HepG2 (cell line): ENCODE results near the gene SLC25A15. TPM values are rescaled to one million over a fixed set of nuclear protein-coding genes. Genes with fewer than 3 reads are reported as not detected.

ENCODE experiments used
- PRDM15 ChIP-seq: sonication (generic); formaldehyde crosslinking; IDR thresholded peaks from 2 replicates; pipeline ENCODE4 v1.4.0; 2020; ENCODE audit warnings: missing genetic modification reagents
- ZFP82 ChIP-seq: sonication (generic); formaldehyde crosslinking; IDR thresholded peaks from 2 replicates; pipeline ENCODE4 v1.5.1; 2020; ENCODE audit warnings: mild to moderate bottlenecking, missing genetic modification reagents, borderline replicate concordance
- ZGPAT ChIP-seq: IDR thresholded peaks from 2 replicates; pipeline ENCODE4 v1.6.1; 2016; ENCODE audit warnings: mild to moderate bottlenecking
- ZNF224 ChIP-seq: sonication (generic); formaldehyde crosslinking; IDR thresholded peaks from 2 replicates; pipeline ENCODE4 v1.5.0; 2020; ENCODE audit warnings: mild to moderate bottlenecking, missing genetic modification reagents
- ZNF362 ChIP-seq: sonication (generic); formaldehyde crosslinking; IDR thresholded peaks from 2 replicates; pipeline ENCODE4 v1.4.0; 2020; ENCODE audit warnings: missing genetic modification reagents, mild to moderate bottlenecking, borderline replicate concordance
- ZNF468 ChIP-seq: sonication (generic); formaldehyde crosslinking; IDR thresholded peaks from 2 replicates; pipeline ENCODE4 v1.8.0; 2022; ENCODE audit warnings: mild to moderate bottlenecking, moderate library complexity, missing genetic modification reagents
- polyA plus RNA-seq, 8 experiments: library from polyadenylated mRNA; depleted of rRNA in 3 of 8; stranded (reverse) in 7 of 8; unstranded in 1 of 8; fragments of >200 nt; fragmentation: Illumina TruSeq in 4 of 8; extraction: Trizol in 4 of 8; gene quantifications; 2 replicates each; pipeline versions ENCODE4 v1.2.1 to v1.2.3, GENCODE V29; 2011 to 2016; ENCODE audit warnings: low read depth in 4 of 8, missing spikeins in 1 of 8, mixed read lengths in 1 of 8; ENCODE audit not compliant: insufficient read depth in 1 of 8
- total RNA-seq, 5 experiments: library from RNA; depleted of rRNA; stranded (reverse); fragments of >200 nt; fragmentation: Illumina TruSeq; extraction: Trizol; gene quantifications; 2 replicates each; pipeline ENCODE4 v1.2.3, GENCODE V29; 2016; ENCODE audit warnings: low read depth in 1 of 5
- TF ChIP-seq, protein P1 (sequence below): sonication (generic); formaldehyde crosslinking; IDR thresholded peaks from 2 replicates; pipeline ENCODE4 v1.4.0; 2020; ENCODE audit warnings: missing genetic modification reagents
- TF ChIP-seq, protein P2 (sequence below): sonication (generic); formaldehyde crosslinking; IDR thresholded peaks from 2 replicates; pipeline ENCODE4 v1.8.0; 2022; ENCODE audit warnings: mild to moderate bottlenecking, missing genetic modification reagents, moderate library complexity
- TF ChIP-seq, protein P3 (sequence below), 2 experiments: fragments of 450-650 bp in 1 of 2; sonication (generic) in 1 of 2; formaldehyde crosslinking in 1 of 2; IDR thresholded peaks; 2 replicates each; pipeline versions ENCODE4 v1.6.1 to v1.8.0; 2016 to 2022; ENCODE audit warnings: antibody characterized with exemption in 1 of 2, mild to moderate bottlenecking in 1 of 2, missing genetic modification reagents in 1 of 2

Gene SLC25A15
- total and polyA plus RNA-seq, 2 of the 13 experiments (the other 11 are each of a cell fraction or from before 2014, with no cell fraction given) = 17.3 to 39.1 TPM

DNA sequence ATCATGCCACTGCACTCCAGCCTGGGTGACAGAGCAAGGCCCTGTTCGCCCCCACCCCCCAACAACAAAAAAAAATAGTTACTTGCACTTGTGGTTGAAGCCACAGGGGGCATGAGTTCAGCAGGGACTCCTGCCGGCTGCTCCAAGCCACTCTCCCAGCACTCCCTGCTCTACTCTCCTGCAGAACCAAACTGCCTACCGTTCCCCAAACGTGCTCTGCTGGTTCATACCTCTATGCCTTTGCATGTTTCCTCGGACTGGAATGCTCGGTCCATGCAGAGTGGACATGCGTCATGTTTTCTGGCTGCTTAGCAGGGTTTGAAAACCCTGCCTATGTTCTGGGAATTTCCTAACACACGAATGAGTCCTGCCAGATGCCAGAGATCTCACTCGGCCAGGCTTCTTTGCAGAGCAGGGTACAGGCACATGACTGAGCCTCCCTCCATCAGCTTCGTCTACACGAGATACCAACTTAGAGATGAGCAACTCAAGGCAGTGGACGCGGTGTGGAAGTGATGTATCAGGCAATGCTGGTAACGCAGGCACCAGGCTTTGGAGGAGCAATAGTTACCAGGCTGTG lies 8.5 kb upstream of the SLC25A15 start (continued):
- TF ChIP-seq ZGPAT (CRISPR knock-in tag) (no peak), PRDM15 (no peak), ZNF362 (CRISPR knock-in tag) (peak; percentile 91), ZFP82 (no peak), ZNF468 (CRISPR knock-in tag) (no peak), ZNF224 (CRISPR knock-in tag) (no peak)
- TF ChIP-seq, protein P1, sequence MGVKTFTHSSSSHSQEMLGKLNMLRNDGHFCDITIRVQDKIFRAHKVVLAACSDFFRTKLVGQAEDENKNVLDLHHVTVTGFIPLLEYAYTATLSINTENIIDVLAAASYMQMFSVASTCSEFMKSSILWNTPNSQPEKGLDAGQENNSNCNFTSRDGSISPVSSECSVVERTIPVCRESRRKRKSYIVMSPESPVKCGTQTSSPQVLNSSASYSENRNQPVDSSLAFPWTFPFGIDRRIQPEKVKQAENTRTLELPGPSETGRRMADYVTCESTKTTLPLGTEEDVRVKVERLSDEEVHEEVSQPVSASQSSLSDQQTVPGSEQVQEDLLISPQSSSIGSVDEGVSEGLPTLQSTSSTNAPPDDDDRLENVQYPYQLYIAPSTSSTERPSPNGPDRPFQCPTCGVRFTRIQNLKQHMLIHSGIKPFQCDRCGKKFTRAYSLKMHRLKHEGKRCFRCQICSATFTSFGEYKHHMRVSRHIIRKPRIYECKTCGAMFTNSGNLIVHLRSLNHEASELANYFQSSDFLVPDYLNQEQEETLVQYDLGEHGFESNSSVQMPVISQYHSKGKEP = no peak
- TF ChIP-seq, protein P2, sequence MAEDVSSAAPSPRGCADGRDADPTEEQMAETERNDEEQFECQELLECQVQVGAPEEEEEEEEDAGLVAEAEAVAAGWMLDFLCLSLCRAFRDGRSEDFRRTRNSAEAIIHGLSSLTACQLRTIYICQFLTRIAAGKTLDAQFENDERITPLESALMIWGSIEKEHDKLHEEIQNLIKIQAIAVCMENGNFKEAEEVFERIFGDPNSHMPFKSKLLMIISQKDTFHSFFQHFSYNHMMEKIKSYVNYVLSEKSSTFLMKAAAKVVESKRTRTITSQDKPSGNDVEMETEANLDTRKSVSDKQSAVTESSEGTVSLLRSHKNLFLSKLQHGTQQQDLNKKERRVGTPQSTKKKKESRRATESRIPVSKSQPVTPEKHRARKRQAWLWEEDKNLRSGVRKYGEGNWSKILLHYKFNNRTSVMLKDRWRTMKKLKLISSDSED (CRISPR knock-in tag) = no peak
- TF ChIP-seq, protein P3, sequence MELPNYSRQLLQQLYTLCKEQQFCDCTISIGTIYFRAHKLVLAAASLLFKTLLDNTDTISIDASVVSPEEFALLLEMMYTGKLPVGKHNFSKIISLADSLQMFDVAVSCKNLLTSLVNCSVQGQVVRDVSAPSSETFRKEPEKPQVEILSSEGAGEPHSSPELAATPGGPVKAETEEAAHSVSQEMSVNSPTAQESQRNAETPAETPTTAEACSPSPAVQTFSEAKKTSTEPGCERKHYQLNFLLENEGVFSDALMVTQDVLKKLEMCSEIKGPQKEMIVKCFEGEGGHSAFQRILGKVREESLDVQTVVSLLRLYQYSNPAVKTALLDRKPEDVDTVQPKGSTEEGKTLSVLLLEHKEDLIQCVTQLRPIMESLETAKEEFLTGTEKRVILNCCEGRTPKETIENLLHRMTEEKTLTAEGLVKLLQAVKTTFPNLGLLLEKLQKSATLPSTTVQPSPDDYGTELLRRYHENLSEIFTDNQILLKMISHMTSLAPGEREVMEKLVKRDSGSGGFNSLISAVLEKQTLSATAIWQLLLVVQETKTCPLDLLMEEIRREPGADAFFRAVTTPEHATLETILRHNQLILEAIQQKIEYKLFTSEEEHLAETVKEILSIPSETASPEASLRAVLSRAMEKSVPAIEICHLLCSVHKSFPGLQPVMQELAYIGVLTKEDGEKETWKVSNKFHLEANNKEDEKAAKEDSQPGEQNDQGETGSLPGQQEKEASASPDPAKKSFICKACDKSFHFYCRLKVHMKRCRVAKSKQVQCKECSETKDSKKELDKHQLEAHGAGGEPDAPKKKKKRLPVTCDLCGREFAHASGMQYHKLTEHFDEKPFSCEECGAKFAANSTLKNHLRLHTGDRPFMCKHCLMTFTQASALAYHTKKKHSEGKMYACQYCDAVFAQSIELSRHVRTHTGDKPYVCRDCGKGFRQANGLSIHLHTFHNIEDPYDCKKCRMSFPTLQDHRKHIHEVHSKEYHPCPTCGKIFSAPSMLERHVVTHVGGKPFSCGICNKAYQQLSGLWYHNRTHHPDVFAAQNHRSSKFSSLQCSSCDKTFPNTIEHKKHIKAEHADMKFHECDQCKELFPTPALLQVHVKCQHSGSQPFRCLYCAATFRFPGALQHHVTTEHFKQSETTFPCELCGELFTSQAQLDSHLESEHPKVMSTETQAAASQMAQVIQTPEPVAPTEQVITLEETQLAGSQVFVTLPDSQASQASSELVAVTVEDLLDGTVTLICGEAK (IDR thresholded peaks at IDR 0.05) = no peak
- TF ChIP-seq, protein P3 (CRISPR knock-in tag; IDR thresholded peaks at IDR 0.05) = no peak
